Sigmoid colon (tissue), 4 donors: Measurements from ENCODE around the gene DNA2.

Experiments used
- CTCF ChIP-seq, 4 experiments: fragments of 450-650 bp in 3 of 4; fragments of 200-600 bp in 1 of 4; IDR thresholded peaks; one replicate each; pipeline ENCODE4 v1.5.1; 2016 to 2019; ENCODE audit warnings: antibody characterized with exemption in 4 of 4, mild to moderate bottlenecking in 3 of 4, moderate library complexity in 2 of 4
- EP300 ChIP-seq, 4 donors: sonication (generic); formaldehyde crosslinking; IDR thresholded peaks; one replicate each; pipeline ENCODE4 v1.6.1; 2017; ENCODE audit warnings: antibody characterized with exemption in 4 of 4
- POLR2A ChIP-seq, 2 donors: fragments of 450-650 bp; IDR thresholded peaks; one replicate each; pipeline ENCODE4 v1.6.1; 2016; ENCODE audit warnings: antibody characterized with exemption in 2 of 2, mild to moderate bottlenecking in 2 of 2, moderate library complexity in 2 of 2
- POLR2AphosphoS5 ChIP-seq, 4 donors: sonication (generic); formaldehyde crosslinking; IDR thresholded peaks; one replicate each; pipeline ENCODE4 v1.6.1; 2017; ENCODE audit warnings: antibody characterized with exemption in 4 of 4

- TF ChIP-seq CTCF (IDR thresholded peaks at IDR 0.05) (no peak), POLR2A (IDR thresholded peaks at IDR 0.05) (no peak), POLR2AphosphoS5 (IDR thresholded peaks at IDR 0.05) (no peak), EP300 (IDR thresholded peaks at IDR 0.05) (no peak)
Measured at GRCh38 chr10:68461032-68461431, 10.7 kb downstream of the DNA2 start.
